ENCODE results near the gene ACSBG1. TPM values are rescaled to one million over a fixed set of nuclear protein-coding genes. Genes with fewer than 3 reads are reported as not detected.

Gene ACSBG1
- total RNA-seq, 1 donor from 2014 or later, result not detected

DNA sequence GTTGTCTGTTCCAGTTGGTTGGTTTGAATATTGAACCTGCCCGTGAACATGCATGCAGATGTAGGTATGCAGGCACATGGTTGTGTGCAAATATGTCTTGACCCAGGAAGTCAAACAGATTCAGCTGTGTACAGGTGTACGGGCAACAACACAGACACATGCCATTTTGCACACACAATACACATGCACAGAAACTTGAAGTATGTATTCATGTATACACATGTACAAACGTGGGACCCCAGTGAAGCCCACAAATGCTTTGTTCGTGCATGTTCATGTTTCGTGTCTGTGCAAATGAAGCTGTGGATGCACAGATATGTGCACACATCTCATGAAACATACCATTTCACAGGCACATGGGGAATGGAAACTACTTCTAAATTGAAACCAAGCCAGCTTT, 54.5 kb downstream of the ACSBG1 start:
- DNase-seq (ENCODE audit: low read depth) (no peak), FAIRE-seq (peak; percentile 60)
- Histone ChIP-seq H3K27me3 (ENCODE audit: control insufficient read depth, insufficient read depth, low read length) (no peaks in the 10 kb centered on the region), H3K36me3 (ENCODE audit: control insufficient read depth, insufficient read depth, low read length) (no peaks in the 10 kb centered on the region), H3K4me3 (ENCODE audit: low read depth, low read length) (no peak overlapping the region)
- TF ChIP-seq, protein P1, sequence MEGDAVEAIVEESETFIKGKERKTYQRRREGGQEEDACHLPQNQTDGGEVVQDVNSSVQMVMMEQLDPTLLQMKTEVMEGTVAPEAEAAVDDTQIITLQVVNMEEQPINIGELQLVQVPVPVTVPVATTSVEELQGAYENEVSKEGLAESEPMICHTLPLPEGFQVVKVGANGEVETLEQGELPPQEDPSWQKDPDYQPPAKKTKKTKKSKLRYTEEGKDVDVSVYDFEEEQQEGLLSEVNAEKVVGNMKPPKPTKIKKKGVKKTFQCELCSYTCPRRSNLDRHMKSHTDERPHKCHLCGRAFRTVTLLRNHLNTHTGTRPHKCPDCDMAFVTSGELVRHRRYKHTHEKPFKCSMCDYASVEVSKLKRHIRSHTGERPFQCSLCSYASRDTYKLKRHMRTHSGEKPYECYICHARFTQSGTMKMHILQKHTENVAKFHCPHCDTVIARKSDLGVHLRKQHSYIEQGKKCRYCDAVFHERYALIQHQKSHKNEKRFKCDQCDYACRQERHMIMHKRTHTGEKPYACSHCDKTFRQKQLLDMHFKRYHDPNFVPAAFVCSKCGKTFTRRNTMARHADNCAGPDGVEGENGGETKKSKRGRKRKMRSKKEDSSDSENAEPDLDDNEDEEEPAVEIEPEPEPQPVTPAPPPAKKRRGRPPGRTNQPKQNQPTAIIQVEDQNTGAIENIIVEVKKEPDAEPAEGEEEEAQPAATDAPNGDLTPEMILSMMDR (IDR thresholded peaks at IDR 0.05; ENCODE audit: insufficient read depth, low read length, severe bottlenecking), result no peak

DNA sequence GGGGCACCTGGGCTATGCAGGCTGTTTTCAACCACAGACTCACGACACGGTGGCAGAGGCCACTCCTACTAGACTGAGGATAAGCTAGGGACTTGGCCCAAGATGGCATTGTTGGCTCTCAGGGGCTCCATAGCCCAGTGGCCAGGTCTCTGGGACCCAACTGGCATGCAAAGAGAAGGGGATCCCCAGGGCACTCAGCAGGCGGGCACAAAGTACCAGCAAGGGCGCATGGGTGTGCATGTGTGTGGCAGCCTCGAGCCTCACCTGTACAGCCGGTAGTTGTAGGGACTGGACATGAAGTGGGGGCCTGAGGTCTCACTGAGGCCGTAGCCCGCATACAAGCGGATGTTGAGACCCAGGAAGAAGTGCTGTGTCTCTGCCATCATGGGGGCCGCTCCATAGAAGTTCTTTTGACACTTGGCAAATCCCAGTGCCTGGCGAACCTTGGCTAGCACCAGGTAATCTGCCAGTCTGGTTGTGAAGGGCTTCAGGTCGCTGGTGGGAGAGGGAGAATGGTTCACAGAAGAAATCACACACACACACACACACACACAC, 55.0 kb downstream of the ACSBG1 start:
- TF ChIP-seq, protein P1 (IDR thresholded peaks at IDR 0.05; ENCODE audit: insufficient read depth, low read length, severe bottlenecking), result no peak
- no peak for DNase-seq (ENCODE audit: low read depth)
- Histone ChIP-seq H3K27me3 (ENCODE audit: control insufficient read depth, insufficient read depth, low read length) (no peaks in the 10 kb centered on the region), H3K4me3 (ENCODE audit: low read depth, low read length) (no peak overlapping the region), H3K36me3 (ENCODE audit: control insufficient read depth, insufficient read depth, low read length) (no peaks in the 10 kb centered on the region)
- no peak for FAIRE-seq

DNA sequence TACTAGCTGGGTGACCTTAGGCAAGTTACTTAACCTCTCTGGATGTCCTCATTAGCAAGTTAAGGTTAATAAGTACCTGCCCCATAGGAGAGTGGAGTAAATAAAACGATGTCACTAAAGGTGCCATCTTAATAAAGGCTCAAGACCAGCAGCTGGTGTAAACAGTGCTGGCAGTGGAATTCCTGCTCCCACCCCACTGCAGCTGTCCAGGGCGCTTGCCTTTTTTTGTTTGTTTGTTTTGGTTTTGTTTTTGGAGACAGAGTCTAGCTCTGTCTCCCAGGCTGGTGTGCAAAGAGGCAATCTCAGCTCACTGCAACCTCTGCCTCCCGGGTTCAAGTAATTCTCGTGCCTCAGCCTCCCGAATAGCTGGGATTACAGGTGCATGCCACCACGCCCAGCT, 56.3 kb downstream of the ACSBG1 start:
- TF ChIP-seq, protein P1 (IDR thresholded peaks at IDR 0.05; ENCODE audit: insufficient read depth, low read length, severe bottlenecking), result no peak
- FAIRE-seq (no peak), DNase-seq (ENCODE audit: low read depth) (no peak)
- Histone ChIP-seq H3K27me3 (ENCODE audit: control insufficient read depth, insufficient read depth, low read length) (no peaks in the 10 kb centered on the region), H3K36me3 (ENCODE audit: control insufficient read depth, insufficient read depth, low read length) (no peaks in the 10 kb centered on the region), H3K4me3 (ENCODE audit: low read depth, low read length) (no peak overlapping the region)

DNA sequence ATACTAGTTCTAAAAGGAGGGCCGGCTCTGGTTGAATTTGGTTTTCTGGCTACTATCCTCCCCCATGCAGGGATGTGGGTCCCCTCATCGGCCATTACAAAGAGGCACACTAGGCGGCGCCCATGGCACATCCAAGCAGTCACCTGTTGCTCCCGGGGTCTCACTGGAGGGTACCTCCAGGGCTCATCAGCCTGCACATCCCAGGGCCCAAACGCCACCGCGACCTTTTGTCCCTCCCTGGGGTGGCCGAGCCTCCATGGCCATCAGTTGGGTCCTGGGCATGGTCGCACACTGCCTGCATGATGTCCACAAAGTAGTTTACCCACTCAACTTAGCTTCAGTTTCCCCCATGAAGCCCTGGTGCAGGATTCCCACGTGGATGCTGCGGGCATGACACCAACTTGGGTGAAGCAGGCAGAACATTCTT, 56.9 kb downstream of the ACSBG1 start:
- Histone ChIP-seq H3K36me3 (ENCODE audit: control insufficient read depth, insufficient read depth, low read length) (no peaks in the 10 kb centered on the region), H3K27me3 (ENCODE audit: control insufficient read depth, insufficient read depth, low read length) (no peaks in the 10 kb centered on the region), H3K4me3 (ENCODE audit: low read depth, low read length) (no peak overlapping the region)
- DNase-seq (ENCODE audit: low read depth) (peak; percentile 15), FAIRE-seq (no peak)
- TF ChIP-seq, protein P1 (IDR thresholded peaks at IDR 0.05; ENCODE audit: insufficient read depth, low read length, severe bottlenecking), result peak; percentile 74

DNA sequence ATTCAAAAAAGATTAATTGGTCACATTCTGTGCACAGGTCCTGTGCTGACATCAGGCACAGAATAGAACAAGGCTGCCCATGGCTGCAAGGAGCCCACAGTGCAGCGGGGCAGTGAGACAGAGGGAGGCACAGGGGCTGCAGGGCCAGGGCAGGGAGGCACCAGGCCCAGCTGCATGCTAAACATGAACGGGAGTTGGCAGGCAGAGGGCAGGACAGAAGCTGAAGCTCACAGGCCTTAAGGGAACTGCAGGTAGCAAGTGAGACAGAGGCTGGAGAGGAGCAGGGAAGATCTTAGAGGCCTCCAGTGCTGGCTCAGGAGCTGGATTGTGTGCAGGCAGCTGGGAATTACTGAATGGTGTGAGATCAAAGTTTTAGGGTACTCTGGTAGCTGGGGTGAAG, 59.0 kb downstream of the ACSBG1 start:
- DNase-seq (ENCODE audit: low read depth), result no peak
- TF ChIP-seq, protein P1 (IDR thresholded peaks at IDR 0.05; ENCODE audit: insufficient read depth, low read length, severe bottlenecking), result no peak
- Histone ChIP-seq H3K4me3 (ENCODE audit: low read depth, low read length) (no peak overlapping the region), H3K27me3 (ENCODE audit: control insufficient read depth, insufficient read depth, low read length) (no peaks in the 10 kb centered on the region), H3K36me3 (ENCODE audit: control insufficient read depth, insufficient read depth, low read length) (peaks cover 4% of the 10 kb centered on the region)
- no peak for FAIRE-seq

DNA sequence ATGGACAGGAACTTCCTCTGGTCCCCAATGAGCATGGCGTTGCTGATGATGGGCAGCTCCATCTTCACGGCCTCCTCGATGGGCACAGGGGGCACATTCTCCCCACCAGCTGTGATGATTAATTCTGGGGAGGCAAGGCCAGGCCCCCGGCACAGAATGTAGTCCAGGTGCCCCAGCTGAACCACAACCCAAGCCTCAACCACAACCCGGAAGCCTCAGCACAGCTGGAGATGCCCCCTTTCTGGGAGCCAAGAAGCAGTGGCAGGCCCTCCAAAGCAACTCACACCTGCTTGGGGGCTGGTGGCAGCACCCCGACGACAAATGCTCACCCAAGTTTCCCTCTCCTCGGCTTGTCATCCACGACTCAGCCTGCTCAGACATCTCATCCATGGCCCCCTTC, 60.0 kb downstream of the ACSBG1 start:
- peaks cover 8% of the 10 kb centered on the region for H3K36me3 ChIP-seq (ENCODE audit: control insufficient read depth, insufficient read depth, low read length)
- FAIRE-seq (no peak), DNase-seq (ENCODE audit: low read depth) (no peak)
- H3K4me3 ChIP-seq (ENCODE audit: low read depth, low read length), result no peak overlapping the region
- TF ChIP-seq, protein P1 (IDR thresholded peaks at IDR 0.05; ENCODE audit: insufficient read depth, low read length, severe bottlenecking), result no peak
- no peaks in the 10 kb centered on the region for H3K27me3 ChIP-seq (ENCODE audit: control insufficient read depth, insufficient read depth, low read length)

All from bronchial epithelial cell (primary cell).